GM23248 (cell line): Measurements from ENCODE around the gene SLC13A1. TPM values are rescaled to one million over a fixed set of nuclear protein-coding genes. Genes with fewer than 3 reads are reported as not detected.
"Not testable (repeated sequence)": the region's sequence is repeated elsewhere in the genome, so short reads cannot be mapped to it uniquely, and the experiment has no call there.

Experiments
- DNase-seq: peaks from one replicate; pipeline ENCODE4 v3.0.0-alpha.2; 2015
- H2AFZ ChIP-seq: fragments of 200-600 bp; sonication (generic); 2 replicates; pipeline ENCODE4 v1.6.1; 2016; ENCODE audit warnings: antibody characterized with exemption
- H3F3A ChIP-seq: fragments of 200-600 bp; sonication (generic); 2 replicates; pipeline ENCODE4 v1.6.1; 2016; ENCODE audit warnings: mild to moderate bottlenecking, antibody characterized with exemption, mixed run types; ENCODE audit not compliant: insufficient read depth
- H3K27ac ChIP-seq: fragments of 200-600 bp; sonication (generic); 2 replicates; pipeline ENCODE4 v1.5.1; 2016; ENCODE audit warnings: mild to moderate bottlenecking
- H3K27me3 ChIP-seq: fragments of 200-600 bp; sonication (generic); replicated peaks from 2 replicates; pipeline ENCODE4 v1.6.1; 2016; ENCODE audit warnings: mild to moderate bottlenecking; ENCODE audit not compliant: insufficient read depth
- H3K36me3 ChIP-seq: fragments of 200-600 bp; sonication (generic); 2 replicates; pipeline ENCODE4 v1.6.1; 2016; ENCODE audit warnings: low read depth, mild to moderate bottlenecking
- H3K4me1 ChIP-seq: fragments of 200-600 bp; sonication (generic); 2 replicates; pipeline ENCODE4 v1.6.1; 2016; ENCODE audit warnings: mild to moderate bottlenecking; ENCODE audit not compliant: insufficient read depth
- H3K4me2 ChIP-seq: fragments of 200-600 bp; sonication (generic); one replicate; pipeline ENCODE4 v1.6.1; 2016; ENCODE audit warnings: mild to moderate bottlenecking; ENCODE audit not compliant: unreplicated experiment
- H3K4me3 ChIP-seq: fragments of 200-600 bp; sonication (generic); 2 replicates; pipeline ENCODE4 v1.5.1; 2016; ENCODE audit warnings: mild to moderate bottlenecking
- H3K79me2 ChIP-seq: fragments of 200-600 bp; sonication (generic); 2 replicates; pipeline ENCODE4 v1.6.1; 2016; ENCODE audit warnings: mild to moderate bottlenecking; ENCODE audit not compliant: insufficient read depth
- H3K9ac ChIP-seq: fragments of 200-600 bp; sonication (generic); 2 replicates; pipeline ENCODE4 v1.6.1; 2016; ENCODE audit warnings: mild to moderate bottlenecking
- H3K9me2 ChIP-seq: fragments of 200-600 bp; sonication (generic); 2 replicates; pipeline ENCODE4 v1.6.1; 2016; ENCODE audit warnings: mixed run types, mild to moderate bottlenecking, moderate library complexity; ENCODE audit not compliant: insufficient read depth
- H3K9me3 ChIP-seq: fragments of 200-600 bp; sonication (generic); one replicate; pipeline ENCODE4 v1.6.1; 2017; ENCODE audit warnings: low read depth
- H4K20me1 ChIP-seq: fragments of 200-600 bp; sonication (generic); 2 replicates; pipeline ENCODE4 v1.6.0; 2016; ENCODE audit not compliant: insufficient read depth
- EZH2 ChIP-seq: fragments of 200-600 bp; sonication (generic); IDR thresholded peaks from 2 replicates; pipeline ENCODE4 v1.6.1; 2018; ENCODE audit warnings: antibody characterized with exemption, mild to moderate bottlenecking; ENCODE audit not compliant: insufficient read depth, poor library complexity, severe bottlenecking
- EZH2phosphoT487 ChIP-seq: fragments of 200-600 bp; sonication (generic); IDR thresholded peaks from 2 replicates; pipeline ENCODE4 v1.6.1; 2018; ENCODE audit warnings: antibody characterized with exemption, moderate library complexity, mild to moderate bottlenecking, low read depth; ENCODE audit not compliant: insufficient read depth
- WGBS, 2 experiments: methylation state at CpG; one replicate each; pipeline ENCODE4 v1.1.6; 2015 to 2017; ENCODE audit warnings: low lambda C conversion rate in 2 of 2, low coverage in 1 of 2; ENCODE audit errors: missing lambda C conversion rate in 2 of 2; 5-methylcytosine and 5-hydroxymethylcytosine counted together
- in situ Hi-C: fragments of 300-500 bp; cut with MboI; formaldehyde crosslinking; loops from 2 replicates; pipeline ENCODE4 v1.15.0; 2020
- polyA plus RNA-seq: library from polyadenylated mRNA; unstranded; fragments of >200 nt; fragmentation: Nextera tagmentation; extraction: Ambion mirVana; gene quantifications from 2 replicates; pipeline ENCODE4 v1.2.1, GENCODE V29; 2016
- total RNA-seq: library from RNA; depleted of rRNA; stranded (reverse); fragments of >200 nt; shearing (Covaris generic); gene quantifications from 2 replicates; pipeline ENCODE4 v1.2.3, GENCODE V29; 2014

The SLC13A1 gene
- total and polyA plus RNA-seq, 2 experiments from 2014 or later: not detected

DNA sequence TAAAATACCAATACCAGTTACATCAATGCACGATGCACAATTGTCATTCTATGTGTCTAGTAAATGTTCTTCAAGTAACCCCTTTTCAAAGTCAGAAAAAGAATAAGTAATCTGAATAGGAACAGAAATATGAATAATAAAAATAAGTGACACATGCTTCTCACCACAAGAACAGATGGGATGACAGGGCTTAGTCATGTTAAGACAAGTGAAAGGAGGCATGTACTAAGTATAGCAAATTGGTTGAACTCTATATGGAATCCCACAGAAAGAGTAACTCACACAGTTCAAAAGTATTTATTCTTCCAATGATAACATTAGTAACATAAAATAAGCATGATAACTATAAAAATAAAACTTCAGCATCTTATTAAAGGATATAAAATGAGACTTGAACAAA, 103.3 kb downstream of the SLC13A1 start:
- Histone ChIP-seq H3K4me2 (no peak overlapping the region), H3K36me3 (no peaks in the 10 kb centered on the region), H3F3A (no peaks in the 10 kb centered on the region), H3K9me2 (no peaks in the 10 kb centered on the region), H4K20me1 (no peaks in the 10 kb centered on the region), H3K27ac (no peak overlapping the region), H3K4me1 (no peaks in the 10 kb centered on the region), H2AFZ (no peak overlapping the region), H3K9me3 (no peaks in the 10 kb centered on the region), H3K9ac (no peak overlapping the region), H3K79me2 (no peaks in the 10 kb centered on the region), H3K4me3 (no peak overlapping the region), H3K27me3 (no peaks in the 10 kb centered on the region)
- no peak for DNase-seq
- 0 to 5% methylated on average over 1 of the region's 1 CpG for WGBS, 2 experiments
- in situ Hi-C loops: no loop called here
- TF ChIP-seq EZH2phosphoT487 (no peak), EZH2 (no peak)

DNA sequence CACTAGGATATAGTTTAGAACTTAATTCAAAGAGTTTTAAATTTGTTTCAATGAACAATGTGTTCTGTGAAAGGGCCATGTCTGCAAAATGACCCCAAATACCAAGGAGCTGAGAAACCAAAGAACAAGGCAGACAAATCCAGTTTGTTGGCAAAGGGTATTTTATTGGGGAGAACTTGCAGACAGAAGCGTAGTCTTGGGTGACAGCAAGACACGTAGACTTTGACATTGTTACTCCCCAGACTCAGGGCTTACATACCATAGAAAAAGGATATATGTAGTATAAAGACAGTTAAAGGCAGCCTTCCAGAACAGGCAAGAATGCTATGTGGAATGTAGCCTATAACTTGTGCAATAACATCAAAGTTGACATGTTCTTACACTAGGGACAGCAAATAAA, 109.3 kb downstream of the SLC13A1 start:
- Histone ChIP-seq H3K79me2 (no peaks in the 10 kb centered on the region), H3K27ac (no peak overlapping the region), H3K4me1 (no peaks in the 10 kb centered on the region), H3K27me3 (no peaks in the 10 kb centered on the region), H3K9me2 (no peaks in the 10 kb centered on the region), H3F3A (no peaks in the 10 kb centered on the region), H2AFZ (no peak overlapping the region), H3K4me3 (no peak overlapping the region), H3K4me2 (no peak overlapping the region), H3K36me3 (no peaks in the 10 kb centered on the region), H3K9me3 (no peaks in the 10 kb centered on the region), H4K20me1 (no peaks in the 10 kb centered on the region), H3K9ac (no peak overlapping the region)
- TF ChIP-seq EZH2 (no peak), EZH2phosphoT487 (no peak)
- whole genome bisulfite sequencing, 2 experiments: 7 to 10% methylated on average over 2 of the region's 2 CpGs
- in situ Hi-C loops: no loop called here
- no peak for DNase-seq

DNA sequence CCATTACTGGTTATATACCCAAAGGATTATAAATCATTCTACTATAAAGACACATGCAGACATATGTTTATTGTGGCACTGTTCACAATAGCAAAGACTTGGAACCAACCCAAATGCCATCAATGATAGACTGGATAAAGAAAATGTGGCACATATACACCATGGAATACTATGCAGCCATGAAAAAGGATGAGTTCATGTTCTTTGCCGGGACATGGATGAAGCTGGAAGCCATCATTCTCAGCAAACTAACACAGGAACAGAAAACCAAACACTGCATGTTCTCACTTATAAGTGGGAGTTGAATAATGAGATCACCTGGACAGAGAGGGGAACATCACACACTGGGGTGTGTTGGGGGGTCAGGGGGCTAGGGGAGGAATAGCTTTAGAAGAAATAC, 112.9 kb downstream of the SLC13A1 start:
- H3K27ac ChIP-seq, H3K27me3 ChIP-seq, H2AFZ ChIP-seq, in situ Hi-C loops, H3K9ac ChIP-seq, H3K4me3 ChIP-seq, H3K4me1 ChIP-seq, DNase-seq, H3F3A ChIP-seq, H3K4me2 ChIP-seq, H3K36me3 ChIP-seq, H3K79me2 ChIP-seq, H3K9me3 ChIP-seq, H3K9me2 ChIP-seq, H4K20me1 ChIP-seq: not testable (repeated sequence)
- 41 to 55% methylated on average over 1 of the region's 1 CpG for WGBS, 2 experiments

GRCh38 chr7:123084861-123085260, 114.9 kb downstream of the SLC13A1 start:
- H3K27me3 ChIP-seq, H3K27ac ChIP-seq, H3K4me3 ChIP-seq, H3F3A ChIP-seq, H3K9ac ChIP-seq, H3K79me2 ChIP-seq, H3K36me3 ChIP-seq, H3K9me2 ChIP-seq, in situ Hi-C loops, H3K9me3 ChIP-seq, H3K4me2 ChIP-seq, H2AFZ ChIP-seq, H3K4me1 ChIP-seq, H4K20me1 ChIP-seq, DNase-seq: not testable (repeated sequence)
- WGBS, 2 experiments: 36 to 37% methylated on average over 9 of the region's 9 CpGs

GRCh38 chr7:123079021-123079420, 120.7 kb downstream of the SLC13A1 start:
- Histone ChIP-seq H4K20me1 (no peaks in the 10 kb centered on the region), H3K4me3 (no peak overlapping the region), H3K27me3 (no peaks in the 10 kb centered on the region), H2AFZ (no peak overlapping the region), H3K9me3 (no peaks in the 10 kb centered on the region), H3K4me2 (no peak overlapping the region), H3F3A (no peaks in the 10 kb centered on the region), H3K4me1 (no peaks in the 10 kb centered on the region), H3K9ac (no peak overlapping the region), H3K27ac (no peak overlapping the region), H3K36me3 (no peaks in the 10 kb centered on the region), H3K79me2 (no peaks in the 10 kb centered on the region), H3K9me2 (no peaks in the 10 kb centered on the region)
- TF ChIP-seq EZH2: no peak
- in situ Hi-C loops: no loop called here
- no peak for DNase-seq
- 46 to 52% methylated on average over 1 of the region's 1 CpG for WGBS, 2 experiments
